ENCODE measurements around the gene CACNA1D. TPM values are rescaled to one million over a fixed set of nuclear protein-coding genes. Genes with fewer than 3 reads are reported as not detected.

Gene CACNA1D
- total and polyA plus RNA-seq, 9 of the 15 experiments (the other 6 are each of a cell fraction or from before 2014, with no cell fraction given) = 0.29 TPM; not detected in 8

- intact Hi-C loops (cut with micrococcal nuclease) (no loop called here), in situ Hi-C loops (cut with MboI) (no loop called here)
- TF ChIP-seq CBX3 (IDR thresholded peaks at IDR 0.05; ENCODE audit: borderline replicate concordance in 1 of 2, low read length in 2 of 2) (no peak), ARID3B (CRISPR knock-in tag; IDR thresholded peaks at IDR 0.05; ENCODE audit: borderline replicate concordance) (no peak), FOXJ2 (tag; IDR thresholded peaks at IDR 0.05) (no peak), ZNF551 (CRISPR knock-in tag; IDR thresholded peaks at IDR 0.05) (no peak), PKNOX1 (IDR thresholded peaks at IDR 0.05) (no peak), ZNF165 (CRISPR knock-in tag; IDR thresholded peaks at IDR 0.05; ENCODE audit: borderline replicate concordance) (no peak), UBTF (IDR thresholded peaks at IDR 0.05; ENCODE audit: borderline replicate concordance in 1 of 2, low read depth in 2 of 2, low read length in 2 of 2) (no peak), FOXK2 (conservative IDR thresholded peaks at IDR 0.05 in 1 of 2, IDR thresholded peaks at IDR 0.05 in 1 of 2; ENCODE audit: low read depth in 2 of 2) (no peak)
- 0% methylated on average over 2 of the region's 4 CpGs for WGBS (ENCODE audit: insufficient coverage, low coverage, missing lambda C conversion rate)
- H3K36me3 ChIP-seq (ENCODE audit: control insufficient read depth, insufficient read depth, low read length) = no peaks in the 10 kb centered on the region
- ChIA-PET CTCF (ENCODE audit: low intra/inter-chr PET ratio) (no interaction called here), POLR2A (no interaction called here)
- H4K20me1 ChIP-seq (replicated peaks; ENCODE audit: control insufficient read depth, insufficient read depth, low read length) = no peaks in the 10 kb centered on the region
- H3K9me1 ChIP-seq (ENCODE audit: control insufficient read depth, insufficient read depth, low read length) = no peaks in the 10 kb centered on the region
- H3K27ac ChIP-seq (ENCODE audit: extremely low read depth, low read depth, low read length) = no peak overlapping the region
- no peaks in the 10 kb centered on the region for H3K9me3 ChIP-seq (replicated peaks; ENCODE audit: control insufficient read depth, insufficient read depth, low read depth, low read length)
- FAIRE-seq (no peak), ATAC-seq (no peak), DNase-seq (ENCODE audit: extremely low read depth in 1 of 4, low spot score in 3 of 4) (no peak)
- H3K9ac ChIP-seq (ENCODE audit: insufficient read depth in 1 of 2, low read depth in 2 of 2, low read length in 2 of 2) = no peak overlapping the region
- peaks cover 0 to 14% of the 10 kb centered on the region in 2 experiments; a peak in 2 of 5 replicates for H3K27me3 ChIP-seq (ENCODE audit: control insufficient read depth in 2 of 2, insufficient read depth in 2 of 2, low read length in 2 of 2)
- H3K4me2 ChIP-seq (ENCODE audit: insufficient read depth, low read length) = no peak overlapping the region
- no peaks in the 10 kb centered on the region for H3K4me1 ChIP-seq (replicated peaks in 1 of 2; ENCODE audit: control insufficient read depth in 2 of 2, insufficient read depth in 2 of 2, low read length in 2 of 2)
- no peak overlapping the region for H3K4me3 ChIP-seq
- H2AFZ ChIP-seq (ENCODE audit: low read depth, low read length) = no peak overlapping the region
- H3K79me2 ChIP-seq (ENCODE audit: control insufficient read depth, insufficient read depth, low read length) = no peaks in the 10 kb centered on the region
- BruUV-seq (replicated peaks) = no TSS peak
These were observed 209.9 kb downstream of the CACNA1D start for GRCh38 chr3:53704363-53704725.

Measured in K562 (cell line).